Endothelial cell of umbilical vein (primary cell): ENCODE measurements around the gene KRT15.

Source experiments
- EZH2 ChIP-seq: IDR thresholded peaks from 2 replicates; pipeline ENCODE4 v1.6.1; 2012; ENCODE audit warnings: borderline replicate concordance, low read depth, mild to moderate bottlenecking, moderate library complexity, low read length, inconsistent platforms; ENCODE audit not compliant: severe bottlenecking
- FOS ChIP-seq: IDR thresholded peaks from 2 replicates; pipeline ENCODE4 v1.6.1; 2011; ENCODE audit warnings: mild to moderate bottlenecking, low read length, moderate library complexity, borderline replicate concordance; ENCODE audit not compliant: insufficient read depth
- POLR2AphosphoS5 ChIP-seq: IDR thresholded peaks from 2 replicates; pipeline ENCODE4 v1.6.1; 2012; ENCODE audit warnings: low read depth, mild to moderate bottlenecking, control low read depth, low read length, moderate library complexity; ENCODE audit not compliant: insufficient read depth

- TF ChIP-seq EZH2 (no peak), POLR2AphosphoS5 (no peak), FOS (no peak)
Observed at GRCh38 chr17:41486316-41486715, 32.4 kb downstream of the KRT15 start.
